ENCODE data around the gene PLEKHB2. TPM values are rescaled to one million over a fixed set of nuclear protein-coding genes. Genes with fewer than 3 reads are reported as not detected.

The PLEKHB2 gene
- total and polyA plus RNA-seq, 2 of the 8 experiments (the other 6 are each of a cell fraction or from before 2014, with no cell fraction given), result 42.4 to 54.8 TPM

- H3K27me3 ChIP-seq (replicated peaks in 1 of 4; ENCODE audit: control insufficient read depth in 3 of 4, extremely low read depth in 1 of 4, insufficient read depth in 3 of 4, low read length in 3 of 4), result no peaks in the 10 kb centered on the region
- WGBS, 2 experiments (ENCODE audit: extremely low coverage in 1 of 2, insufficient coverage in 1 of 2, insufficient read length in 1 of 2, insufficient replicate concordance in 2 of 2, low coverage in 1 of 2, low lambda C conversion rate in 2 of 2, missing lambda C conversion rate in 1 of 2), result 18% methylated on average over 19 of the region's 19 CpGs; no CpG with 5 or more reads in 1 of the 2 experiments
- no peak overlapping the region for H3K27ac ChIP-seq (ENCODE audit: low read depth, low read length)
- no peak overlapping the region for H3K23ac ChIP-seq (ENCODE audit: insufficient read length)
- POLR2A ChIA-PET (ENCODE audit: partially characterized antibody), result interaction anchor here (7.3 kb wide), 1 partner anchor 13 kb away, joined by 60 read pairs; the partner anchor contains the start of gene FAM168B
- H3K79me2 ChIP-seq (ENCODE audit: control insufficient read depth in 1 of 2, insufficient read depth in 2 of 2, low read length in 2 of 2), result peaks cover 17 to 56% of the 10 kb centered on the region in 2 experiments
- H4K8ac ChIP-seq (ENCODE audit: extremely low read depth, insufficient read depth, low read length), result no peak overlapping the region
- H2BK5ac ChIP-seq (ENCODE audit: low read depth, low read length), result no peak overlapping the region
- peak overlapping the region; percentile 58 to 93 (median 84) for H3K4me3 ChIP-seq (ENCODE audit: extremely low read depth in 1 of 4, insufficient read depth in 2 of 4, low read depth in 3 of 4, low read length in 4 of 4)
- H3K56ac ChIP-seq (replicated peaks; ENCODE audit: insufficient read length, low read depth, low read length), result no peak overlapping the region
- H2AK5ac ChIP-seq (ENCODE audit: low read depth, low read length), result no peak overlapping the region
- no peak overlapping the region for H2BK15ac ChIP-seq (ENCODE audit: low read length)
- no peak for DNase-seq (ENCODE audit: low read depth in 1 of 2, low spot score in 2 of 2)
- no peak overlapping the region for H2BK120ac ChIP-seq (replicated peaks; ENCODE audit: low read depth, low read length)
- H3K4me1 ChIP-seq (replicated peaks in 1 of 4; ENCODE audit: control insufficient read depth in 3 of 4, insufficient read depth in 4 of 4, low read length in 3 of 4), result peaks cover 5 to 11% (median 8%) of the 10 kb centered on the region in 4 experiments; a peak in 5 of 7 replicates
- no peak overlapping the region for H2BK20ac ChIP-seq (ENCODE audit: low read length)
- no peaks in the 10 kb centered on the region for H3K9me3 ChIP-seq (ENCODE audit: insufficient read depth in 2 of 2, low read depth in 1 of 2, low read length in 1 of 2)
- H3K79me1 ChIP-seq (ENCODE audit: low read depth, low read length), result peaks cover 14% of the 10 kb centered on the region
- H3K14ac ChIP-seq (ENCODE audit: insufficient read length), result no peak overlapping the region
- no peak overlapping the region for H3K4ac ChIP-seq (replicated peaks; ENCODE audit: insufficient read length, low read depth, low read length)
- no peak overlapping the region for H2AFZ ChIP-seq (ENCODE audit: low read length)
- no peak overlapping the region for H4K5ac ChIP-seq (ENCODE audit: insufficient read length, low read depth, low read length)
- H3K36me3 ChIP-seq (ENCODE audit: control insufficient read depth in 2 of 4, insufficient read depth in 4 of 4, low read length in 3 of 4), result peaks cover 0 to 3% (median 0%) of the 10 kb centered on the region in 4 experiments; a peak in 1 of 8 replicates
- peaks cover 9% of the 10 kb centered on the region for H3K23me2 ChIP-seq (ENCODE audit: low read depth, low read length)
- TF ChIP-seq, protein P1, sequence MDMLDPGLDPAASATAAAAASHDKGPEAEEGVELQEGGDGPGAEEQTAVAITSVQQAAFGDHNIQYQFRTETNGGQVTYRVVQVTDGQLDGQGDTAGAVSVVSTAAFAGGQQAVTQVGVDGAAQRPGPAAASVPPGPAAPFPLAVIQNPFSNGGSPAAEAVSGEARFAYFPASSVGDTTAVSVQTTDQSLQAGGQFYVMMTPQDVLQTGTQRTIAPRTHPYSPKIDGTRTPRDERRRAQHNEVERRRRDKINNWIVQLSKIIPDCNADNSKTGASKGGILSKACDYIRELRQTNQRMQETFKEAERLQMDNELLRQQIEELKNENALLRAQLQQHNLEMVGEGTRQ (IDR thresholded peaks at IDR 0.05; ENCODE audit: low read length), result peak; percentile 22; the same call in 1 of the 2 replicates
- no peak for TF ChIP-seq SP2 (IDR thresholded peaks at IDR 0.05; ENCODE audit: low read length)
- H3K9ac ChIP-seq (replicated peaks in 1 of 4; ENCODE audit: extremely low read depth in 1 of 4, low read depth in 3 of 4, low read length in 3 of 4), result peak overlapping the region in 3 of 4 experiments; percentile 48 to 79 (median 71); a peak in 5 of 7 replicates
- CTCF ChIA-PET (ENCODE audit: partially characterized antibody), result no interaction called here
- H4K20me1 ChIP-seq (replicated peaks in 1 of 2; ENCODE audit: control insufficient read depth in 1 of 2, insufficient read depth in 2 of 2, low read length in 2 of 2), result peaks cover 17 to 20% of the 10 kb centered on the region in 2 experiments
- H4K91ac ChIP-seq (replicated peaks; ENCODE audit: insufficient read length, low read length), result no peak overlapping the region
- FAIRE-seq, result no peak
- H3K18ac ChIP-seq (ENCODE audit: extremely low read depth, low read length), result no peak overlapping the region; the same call in 1 of the 2 replicates
- H3K4me2 ChIP-seq (ENCODE audit: insufficient read depth in 1 of 2, low read depth in 2 of 2, low read length in 2 of 2), result peak overlapping the region; percentile 75 to 98
- H2BK12ac ChIP-seq (ENCODE audit: low read depth, low read length), result no peak overlapping the region
These were observed 1.0 kb downstream of the PLEKHB2 start for GRCh38 chr2:131105950-131106801.
